SH-SY5Y (cell line): ENCODE results near the gene SPC25.

Experiments
- GATA2 ChIP-seq: IDR thresholded peaks from 2 replicates; pipeline ENCODE4 v1.6.1; 2011; ENCODE audit warnings: mild to moderate bottlenecking, low read depth, low read length
- GATA3 ChIP-seq: IDR thresholded peaks from 2 replicates; pipeline ENCODE4 v1.6.1; 2011; ENCODE audit warnings: low read depth, mild to moderate bottlenecking, low read length, moderate library complexity

SPC25 gene

DNA sequence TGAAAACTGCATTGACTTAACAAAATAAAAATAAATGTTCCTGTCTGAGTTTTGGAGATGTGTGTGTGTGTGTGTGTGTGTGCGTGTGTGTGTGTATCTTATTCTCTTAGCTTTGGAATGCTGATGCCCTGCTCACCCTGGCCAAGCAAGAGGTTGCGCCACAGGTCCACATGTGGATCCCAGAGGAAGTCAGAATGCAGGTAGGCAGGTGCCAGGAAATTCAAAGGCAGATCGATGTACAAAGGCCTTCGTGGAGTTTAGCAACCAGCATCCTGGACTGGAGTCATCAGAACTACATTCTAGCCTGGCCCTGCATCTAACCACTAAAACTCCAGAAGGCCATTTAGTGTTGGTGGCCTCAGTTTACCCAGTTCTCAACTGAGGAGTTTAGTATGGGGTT lies 23.3 kb upstream of the SPC25 start:
- no peak for TF ChIP-seq GATA3
- no peak for TF ChIP-seq GATA2

DNA sequence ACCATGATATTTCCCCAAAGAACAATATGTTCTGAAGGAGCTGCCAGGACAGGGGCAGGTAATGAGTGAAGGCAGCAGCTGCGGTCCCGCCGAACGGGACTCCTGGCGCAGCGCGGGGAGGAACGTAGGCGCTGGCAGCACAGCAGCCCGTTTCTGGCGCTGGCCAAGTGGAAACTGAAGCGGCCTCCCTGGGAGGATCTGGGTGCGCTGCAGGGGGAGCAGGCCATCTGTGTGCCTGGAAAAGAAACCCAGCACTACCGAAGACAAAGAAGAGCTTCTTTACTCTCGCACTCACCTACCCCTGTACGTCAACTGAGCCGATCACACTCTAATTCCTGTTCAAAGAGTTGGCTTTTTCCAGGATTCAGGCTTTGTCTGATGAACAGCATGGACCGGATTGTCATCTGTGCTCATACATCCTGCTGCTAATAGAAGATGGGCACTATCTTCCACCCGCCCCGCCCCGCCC lies 22.7 kb upstream of the SPC25 start:
- no peak for TF ChIP-seq GATA2
- TF ChIP-seq GATA3, result no peak

DNA sequence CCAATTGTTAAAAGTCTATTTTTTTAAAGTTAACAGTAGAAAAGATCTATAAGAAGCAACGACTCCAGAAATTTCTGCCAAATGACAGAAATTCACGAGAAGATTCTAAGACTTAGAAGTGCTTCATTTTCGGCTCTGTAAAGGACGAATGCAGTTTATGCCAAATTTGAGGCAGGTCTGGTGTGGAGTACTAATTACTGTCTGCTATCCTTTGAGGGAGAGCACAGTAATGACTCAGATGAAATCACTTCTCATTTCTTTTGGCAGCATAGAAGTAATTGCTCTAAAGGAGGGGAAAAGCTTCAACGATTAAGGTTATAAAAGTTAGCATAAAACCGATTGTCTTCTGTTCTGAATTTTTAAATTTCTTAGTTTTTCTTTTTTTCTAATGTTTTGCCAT lies 22.2 kb upstream of the SPC25 start:
- TF ChIP-seq GATA2, result no peak
- TF ChIP-seq GATA3, result no peak

DNA sequence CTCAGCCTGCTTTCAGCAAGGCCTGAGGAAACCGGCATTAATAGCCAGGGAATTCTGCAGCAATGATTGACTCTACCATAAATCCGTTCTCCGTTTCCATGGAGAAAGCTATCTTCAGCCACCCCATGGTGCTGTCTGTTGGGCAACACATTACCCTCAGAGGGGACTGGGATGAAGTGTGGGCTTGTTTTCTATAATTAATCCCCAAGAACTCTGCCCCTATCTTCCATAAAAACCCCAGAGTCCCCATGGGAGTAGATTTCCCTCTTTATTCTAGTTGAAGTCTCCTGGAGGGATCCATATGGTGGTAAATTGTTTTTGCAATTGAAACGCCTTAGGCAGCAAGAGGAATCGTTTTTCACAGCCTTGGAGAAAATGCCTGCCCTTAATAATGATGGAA lies 20.1 kb upstream of the SPC25 start:
- no peak for TF ChIP-seq GATA2
- TF ChIP-seq GATA3, result no peak

DNA sequence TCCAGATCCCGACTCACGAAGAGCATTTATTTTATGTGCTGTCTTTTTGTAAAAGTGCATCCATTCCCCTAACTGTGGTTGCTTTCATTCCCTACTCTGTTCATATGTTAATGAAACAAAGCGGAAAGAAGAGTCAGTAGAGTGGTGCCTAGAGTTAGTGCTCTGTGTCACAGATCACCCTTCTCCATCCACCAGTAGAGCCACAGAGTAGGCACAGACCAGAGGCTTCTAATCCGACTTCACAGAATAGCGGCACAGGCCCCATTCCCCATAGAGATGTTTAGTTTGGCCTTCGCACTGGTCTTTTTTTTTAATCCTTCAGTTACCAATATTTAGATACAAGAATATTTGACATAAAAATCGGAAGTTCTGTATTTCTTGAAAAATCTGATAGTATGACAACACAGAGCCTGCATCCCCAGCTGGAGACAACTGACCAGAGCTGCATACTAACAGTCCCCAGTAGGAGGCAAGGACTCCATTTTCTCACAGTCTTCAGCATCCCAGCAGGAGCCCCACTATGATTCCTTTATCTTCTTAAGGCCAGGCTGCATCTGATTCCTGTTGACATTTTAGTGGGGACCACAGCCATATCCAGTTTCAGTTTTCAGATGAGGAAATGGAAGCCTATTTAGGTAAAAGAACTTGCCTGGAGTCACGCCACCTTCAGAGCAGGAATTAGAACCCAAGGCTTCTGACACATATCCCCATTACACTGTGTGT lies 17.9 kb upstream of the SPC25 start:
- TF ChIP-seq GATA3, result no peak
- no peak for TF ChIP-seq GATA2

DNA sequence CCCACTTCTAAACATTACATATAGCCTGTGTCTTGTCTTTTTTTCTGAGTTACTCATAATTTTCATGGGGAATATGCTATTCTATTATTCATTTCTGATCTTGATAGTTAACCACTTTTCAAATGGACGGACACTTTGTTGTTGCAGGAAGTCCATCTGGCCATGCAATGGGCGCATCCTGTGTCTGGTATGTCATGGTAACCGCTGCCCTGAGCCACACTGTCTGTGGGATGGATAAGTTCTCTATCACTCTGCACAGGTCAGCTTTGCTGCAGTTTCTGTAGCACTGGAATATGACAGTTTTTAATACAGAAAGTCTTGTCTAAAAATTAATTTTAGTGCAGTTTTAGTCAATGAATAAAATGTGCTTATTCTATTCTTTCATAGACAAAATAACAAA lies 14.1 kb upstream of the SPC25 start:
- no peak for TF ChIP-seq GATA3

DNA sequence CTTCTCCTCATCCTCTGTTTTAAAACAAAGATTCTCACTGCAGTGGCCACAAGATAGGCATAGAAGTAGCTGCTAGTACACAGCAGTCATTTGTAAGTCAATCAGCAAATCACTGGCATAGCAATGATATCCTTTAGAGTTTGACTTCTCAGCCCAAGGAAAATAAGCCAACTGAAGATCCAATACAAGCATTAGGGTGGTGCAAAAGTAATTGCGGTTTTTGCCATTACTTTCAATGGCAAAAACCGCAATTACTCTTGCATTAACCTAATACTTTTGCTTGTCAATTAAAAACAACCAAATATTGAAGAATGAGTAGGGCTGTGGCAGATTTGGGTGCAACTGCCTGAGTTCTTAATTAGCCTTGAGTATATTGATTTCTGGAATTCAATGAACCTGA lies 13.7 kb upstream of the SPC25 start:
- TF ChIP-seq GATA3, result no peak
- no peak for TF ChIP-seq GATA2

DNA sequence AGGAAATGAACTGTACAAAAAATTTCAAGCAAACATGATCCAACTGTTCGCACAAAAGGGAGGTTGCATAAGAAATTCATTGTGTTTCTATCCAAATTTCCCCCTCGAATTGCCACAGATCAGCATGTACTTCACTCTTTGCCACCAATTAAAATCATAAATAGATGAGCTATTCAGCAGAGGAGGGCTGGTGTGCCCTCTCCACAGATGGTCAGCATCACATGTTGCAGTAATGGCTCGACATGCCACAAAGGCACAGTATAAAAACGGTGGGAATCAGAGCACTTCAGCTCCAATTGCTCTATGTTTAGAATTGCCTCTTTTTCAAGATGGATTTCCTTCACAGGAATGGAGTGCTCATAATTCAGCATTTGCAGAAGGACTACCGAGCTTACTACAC lies 10.8 kb upstream of the SPC25 start, which contains the start of gene G6PC2:
G6PC2 (plus strand) TSS at position 289 of the 400 bp plus-strand sequence; CDS start at position 330, 41 bp downstream.
- TF ChIP-seq GATA2, result no peak
- TF ChIP-seq GATA3, result no peak

DNA sequence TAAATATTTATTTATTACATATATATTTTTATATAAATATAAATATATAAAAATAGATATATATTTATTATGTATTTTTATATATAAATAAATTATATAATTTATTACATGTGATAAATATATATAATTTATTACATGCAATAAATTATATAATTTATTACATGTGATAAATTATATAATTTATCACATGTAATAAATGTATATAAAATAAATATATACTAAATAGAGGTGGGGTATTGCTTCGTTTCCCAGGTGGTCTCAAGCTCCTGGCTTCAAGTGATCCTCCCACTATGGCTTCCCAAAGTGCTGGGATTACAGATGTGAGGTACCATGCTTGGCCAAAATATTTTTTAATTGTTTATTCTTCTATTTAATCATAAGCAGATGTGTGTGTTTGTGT lies 7.2 kb upstream of the SPC25 start:
- TF ChIP-seq GATA3, result no peak
- TF ChIP-seq GATA2, result no peak

DNA sequence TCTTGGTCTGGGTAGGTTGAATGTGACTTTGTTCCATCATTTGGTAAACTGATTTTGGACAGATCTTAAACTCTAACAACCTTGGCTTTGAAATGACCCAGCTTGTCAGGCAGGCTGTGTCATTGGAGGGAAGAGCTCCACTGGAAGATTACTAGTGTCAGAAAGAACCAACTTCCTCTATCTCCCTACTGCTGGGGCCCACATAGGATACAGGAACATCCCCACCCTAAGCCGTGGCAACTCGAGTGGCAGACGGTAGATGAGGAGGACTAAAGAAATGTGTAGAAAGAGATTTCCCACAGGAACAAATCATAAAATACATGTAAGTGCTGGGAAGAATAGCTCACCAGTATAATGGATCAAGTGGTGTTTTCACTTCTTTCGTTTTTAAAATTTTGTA lies 6.6 kb upstream of the SPC25 start:
- TF ChIP-seq GATA2 (no peak), GATA3 (no peak)

DNA sequence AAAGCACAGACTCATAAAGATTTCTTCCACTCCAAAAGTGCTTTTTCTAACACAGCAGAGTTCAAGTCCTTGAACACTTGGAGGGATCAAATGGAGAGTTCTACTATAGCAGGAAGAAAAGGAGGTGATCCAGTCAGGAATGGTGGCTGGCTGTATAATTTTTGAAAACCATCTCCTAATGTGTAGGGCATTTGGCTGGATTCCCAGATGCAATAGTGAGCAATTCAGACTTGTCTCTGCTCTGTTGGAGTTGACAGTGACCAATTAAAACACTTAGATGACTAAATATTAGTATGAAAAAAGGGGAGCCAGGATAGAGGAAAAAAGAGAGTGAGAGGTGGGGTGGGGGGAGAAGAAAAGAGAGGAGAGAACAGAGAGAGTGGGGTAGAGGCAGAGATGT lies 5.5 kb upstream of the SPC25 start:
- no peak for TF ChIP-seq GATA3
- TF ChIP-seq GATA2, result no peak

DNA sequence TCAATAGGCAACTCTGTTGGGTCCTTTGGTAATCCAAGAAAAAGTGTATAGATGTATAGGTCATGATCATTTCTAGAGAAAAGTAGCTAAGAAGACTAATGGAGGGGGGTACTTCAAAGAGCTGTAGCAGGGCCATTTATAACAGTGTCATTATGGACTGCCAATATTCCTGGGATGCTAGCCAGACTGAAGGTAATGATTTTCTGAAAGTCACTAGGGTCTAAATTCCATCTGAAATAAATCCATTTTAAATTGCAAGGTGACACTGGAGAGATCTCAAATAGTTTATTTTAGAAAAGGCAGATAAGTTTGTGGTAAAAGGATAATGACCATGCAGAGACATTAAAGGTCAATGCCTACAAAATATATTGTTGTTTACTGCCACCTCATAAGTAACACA lies 4.5 kb upstream of the SPC25 start:
- TF ChIP-seq GATA3 (no peak), GATA2 (no peak)

DNA sequence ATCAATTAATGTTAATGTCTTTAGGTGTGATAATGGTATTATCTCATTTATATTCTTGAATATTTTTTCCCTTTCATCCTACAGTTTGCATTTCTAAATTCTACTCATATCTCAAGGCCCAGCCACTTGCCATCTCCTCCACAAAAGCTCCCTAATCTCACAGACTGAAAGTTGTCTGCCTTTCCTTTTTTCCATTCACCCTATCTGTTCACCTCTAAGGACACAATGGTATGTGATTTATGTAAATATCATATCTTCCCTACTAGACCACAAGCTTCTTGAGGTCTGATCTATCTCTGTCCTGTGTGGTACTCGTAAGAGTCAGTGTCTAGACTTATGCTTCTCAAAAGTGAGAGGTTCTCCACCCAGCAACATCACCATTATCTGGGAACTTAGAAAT lies 3.9 kb upstream of the SPC25 start:
- TF ChIP-seq GATA3 (no peak), GATA2 (no peak)

DNA sequence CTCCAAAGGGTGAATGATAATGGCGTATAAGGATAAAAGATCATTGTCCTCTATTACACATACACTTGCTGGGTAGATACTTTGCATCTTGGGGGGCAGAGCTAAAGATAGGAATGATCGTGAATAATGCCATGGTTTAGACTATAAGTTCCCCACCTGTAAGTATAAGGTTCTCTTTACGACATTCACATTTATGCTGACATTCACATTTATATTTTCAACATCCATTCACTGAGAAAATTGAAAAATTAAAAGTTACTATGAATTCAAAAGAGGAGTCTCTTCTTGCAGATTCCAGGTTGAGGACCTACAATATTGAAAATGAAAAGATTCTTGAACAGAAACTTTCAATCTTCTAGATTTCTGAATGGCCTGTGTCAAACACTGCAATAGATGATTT lies 2.1 kb upstream of the SPC25 start:
- TF ChIP-seq GATA2 (no peak), GATA3 (no peak)

DNA sequence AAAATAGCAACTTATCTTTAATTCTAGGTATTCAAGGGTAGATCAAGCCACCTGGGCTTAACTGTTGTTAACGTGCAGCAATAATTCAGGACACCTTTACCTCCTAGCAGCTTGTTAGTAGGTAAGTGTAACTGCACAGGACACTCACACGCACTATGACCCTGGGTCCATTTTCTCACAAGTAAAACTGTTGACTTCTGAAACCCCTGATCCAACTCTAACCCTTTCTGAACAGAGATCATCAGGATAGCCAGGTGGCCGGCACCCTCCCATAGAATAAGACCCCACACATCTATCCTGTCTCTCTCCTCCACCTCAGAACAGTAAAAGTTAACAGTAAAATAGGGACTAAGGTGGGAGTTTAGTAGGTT lies 610 bp downstream of the SPC25 start:
- TF ChIP-seq GATA3 (no peak), GATA2 (no peak)

DNA sequence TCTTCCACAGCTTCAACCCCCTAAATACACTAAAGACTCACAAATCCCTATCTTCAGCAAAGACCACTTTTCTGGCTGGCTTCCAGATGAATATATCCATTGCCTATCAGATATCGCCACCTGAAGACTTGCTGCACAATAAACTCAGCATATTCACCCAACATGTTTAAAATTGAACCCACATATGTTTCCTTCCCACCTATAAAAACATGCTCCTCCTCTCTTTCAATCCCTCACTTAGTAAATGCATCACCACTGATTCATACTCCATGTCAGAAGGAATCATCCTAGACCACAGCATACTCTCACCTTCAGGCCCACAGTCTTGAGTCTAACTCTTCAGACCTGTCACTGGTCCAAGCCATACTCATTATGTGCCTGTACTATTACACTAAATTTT lies 5.3 kb downstream of the SPC25 start:
- TF ChIP-seq GATA3, result no peak
- TF ChIP-seq GATA2, result no peak
